ENCODE data around the gene EFCAB12. TPM values are rescaled to one million over a fixed set of nuclear protein-coding genes. Genes with fewer than 3 reads are reported as not detected.

The EFCAB12 gene
- total RNA-seq, 4 donors from 2014 or later = not detected

DNA sequence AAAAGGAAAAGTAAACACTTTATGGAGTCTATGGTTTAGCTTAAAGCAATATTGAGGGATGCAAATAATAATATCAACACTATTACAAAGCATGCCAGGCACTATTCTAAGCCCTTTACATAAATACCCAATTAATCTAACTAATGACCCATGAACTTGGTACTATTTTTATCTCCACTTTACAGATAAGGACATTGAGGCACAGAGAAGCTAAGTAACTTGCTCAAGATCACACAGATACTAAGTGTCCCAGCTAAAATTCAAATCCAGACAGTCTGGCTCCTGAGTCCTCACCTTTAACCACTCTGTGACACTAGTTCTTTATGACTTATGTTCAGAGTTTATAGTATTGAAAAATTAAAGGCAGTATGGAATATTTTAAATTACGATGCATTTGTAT is 5.7 kb upstream of the EFCAB12 start:
- H3K9me3 ChIP-seq = no peaks in the 10 kb centered on the region
- TF ChIP-seq, protein P1, sequence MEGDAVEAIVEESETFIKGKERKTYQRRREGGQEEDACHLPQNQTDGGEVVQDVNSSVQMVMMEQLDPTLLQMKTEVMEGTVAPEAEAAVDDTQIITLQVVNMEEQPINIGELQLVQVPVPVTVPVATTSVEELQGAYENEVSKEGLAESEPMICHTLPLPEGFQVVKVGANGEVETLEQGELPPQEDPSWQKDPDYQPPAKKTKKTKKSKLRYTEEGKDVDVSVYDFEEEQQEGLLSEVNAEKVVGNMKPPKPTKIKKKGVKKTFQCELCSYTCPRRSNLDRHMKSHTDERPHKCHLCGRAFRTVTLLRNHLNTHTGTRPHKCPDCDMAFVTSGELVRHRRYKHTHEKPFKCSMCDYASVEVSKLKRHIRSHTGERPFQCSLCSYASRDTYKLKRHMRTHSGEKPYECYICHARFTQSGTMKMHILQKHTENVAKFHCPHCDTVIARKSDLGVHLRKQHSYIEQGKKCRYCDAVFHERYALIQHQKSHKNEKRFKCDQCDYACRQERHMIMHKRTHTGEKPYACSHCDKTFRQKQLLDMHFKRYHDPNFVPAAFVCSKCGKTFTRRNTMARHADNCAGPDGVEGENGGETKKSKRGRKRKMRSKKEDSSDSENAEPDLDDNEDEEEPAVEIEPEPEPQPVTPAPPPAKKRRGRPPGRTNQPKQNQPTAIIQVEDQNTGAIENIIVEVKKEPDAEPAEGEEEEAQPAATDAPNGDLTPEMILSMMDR (IDR thresholded peaks at IDR 0.05 in 4 of 5, conservative IDR thresholded peaks at IDR 0.05 in 1 of 5) = no peak
- TF ChIP-seq POLR2A (IDR thresholded peaks at IDR 0.05) = no peak

DNA sequence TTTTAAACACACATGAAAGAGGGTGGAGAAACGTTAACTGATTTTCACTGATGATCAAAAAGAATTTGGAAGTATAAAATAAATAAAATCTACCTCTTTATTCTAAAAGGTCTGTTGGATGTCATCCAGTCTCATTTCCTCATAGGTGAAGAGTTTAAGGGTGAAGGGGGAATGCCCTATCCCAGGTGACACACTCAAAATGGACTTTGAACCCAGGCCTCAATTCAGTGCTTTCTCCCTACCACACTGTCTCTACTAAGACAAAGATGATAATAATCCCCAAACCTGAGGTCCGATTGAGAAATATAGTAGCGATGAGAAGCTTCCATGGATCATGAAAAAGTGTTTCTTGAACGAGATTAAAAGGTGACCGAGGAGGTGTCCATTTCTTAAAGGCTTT is 5.1 kb upstream of the EFCAB12 start:
- TF ChIP-seq POLR2A (IDR thresholded peaks at IDR 0.05) = no peak
- TF ChIP-seq, protein P1 (IDR thresholded peaks at IDR 0.05 in 4 of 5, conservative IDR thresholded peaks at IDR 0.05 in 1 of 5) = no peak
- ATAC-seq = no peak
- Histone ChIP-seq H3K36me3 (peaks cover 0 to 62% of the 10 kb centered on the region in 2 donors), H3K4me1 (peaks cover 4 to 7% of the 10 kb centered on the region in 2 donors), H3K9me3 (no peaks in the 10 kb centered on the region), H3K4me3 (no peak overlapping the region), H3K27me3 (no peaks in the 10 kb centered on the region), H3K27ac (no peak overlapping the region)
- intact Hi-C loops (cut with DNase I; ENCODE audit: low total_unique reads) (no loop called here), in situ Hi-C loops (cut with MboI; ENCODE audit: low sequenced_read_pairs in 4 of 4) (no loop called here)
- DNase-seq = no peak

More for the DNA sequence above, 5.7 kb upstream of the EFCAB12 start:
- intact Hi-C loops (cut with DNase I; ENCODE audit: low total_unique reads) (no loop called here), in situ Hi-C loops (cut with MboI; ENCODE audit: low sequenced_read_pairs in 4 of 4) (no loop called here)
- Histone ChIP-seq H3K27ac (no peak overlapping the region), H3K36me3 (peaks cover 0 to 62% of the 10 kb centered on the region in 2 donors), H3K27me3 (no peaks in the 10 kb centered on the region), H3K4me1 (peaks cover 4 to 5% of the 10 kb centered on the region in 2 donors), H3K4me3 (no peak overlapping the region)
- no peak for DNase-seq
- no peak for ATAC-seq

DNA sequence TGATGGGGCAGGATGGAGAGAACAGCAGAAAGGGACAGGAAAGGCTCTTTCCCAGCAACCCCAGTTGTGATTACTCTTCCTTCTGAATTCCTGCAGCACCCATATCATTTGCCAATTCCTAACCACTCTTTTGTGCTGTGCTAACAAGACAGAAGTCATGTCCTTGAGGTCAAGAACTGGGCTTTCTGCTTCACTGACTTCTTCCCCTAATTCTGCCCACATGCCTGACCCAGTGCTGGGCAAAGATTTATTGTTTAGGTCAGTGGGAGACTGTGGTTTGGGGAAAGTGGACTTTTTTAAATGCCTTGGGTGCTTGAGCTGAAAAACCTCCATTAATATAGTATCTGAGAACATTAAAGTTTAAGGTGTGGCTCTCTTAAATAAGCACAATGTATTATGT is 4.2 kb upstream of the EFCAB12 start:
- Histone ChIP-seq H3K27me3 (no peaks in the 10 kb centered on the region), H3K36me3 (peaks cover 0 to 59% of the 10 kb centered on the region in 2 donors), H3K9me3 (no peaks in the 10 kb centered on the region), H3K4me1 (peaks cover 6 to 10% of the 10 kb centered on the region in 2 donors), H3K27ac (no peak overlapping the region), H3K4me3 (no peak overlapping the region)
- intact Hi-C loops (cut with DNase I; ENCODE audit: low total_unique reads) = no loop called here
- in situ Hi-C loops (cut with MboI; ENCODE audit: low sequenced_read_pairs in 4 of 4) = no loop called here
- DNase-seq (no peak), ATAC-seq (no peak)
- TF ChIP-seq, protein P1 (IDR thresholded peaks at IDR 0.05 in 4 of 5, conservative IDR thresholded peaks at IDR 0.05 in 1 of 5) = no peak
- no peak for TF ChIP-seq POLR2A (IDR thresholded peaks at IDR 0.05)

DNA sequence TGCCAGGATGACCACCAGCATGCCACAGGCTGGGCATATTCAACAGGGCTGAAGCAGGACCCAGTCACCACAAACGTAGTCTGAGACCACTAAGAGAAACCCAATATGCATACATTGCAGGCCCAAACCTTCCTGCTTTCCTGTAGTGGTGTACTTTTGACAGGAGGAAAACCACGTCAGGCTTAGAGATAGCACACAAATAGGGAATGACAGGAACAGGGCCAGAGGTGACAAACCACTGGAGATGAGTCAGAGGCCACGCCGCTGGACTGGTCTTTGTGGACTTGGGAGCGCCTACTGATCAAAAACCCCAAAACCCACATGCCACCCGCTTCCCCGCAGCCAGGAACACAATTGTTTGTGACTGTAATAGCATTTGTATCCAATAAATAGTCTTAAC is 3.6 kb upstream of the EFCAB12 start:
- Histone ChIP-seq H3K36me3 (peaks cover 0 to 53% of the 10 kb centered on the region in 2 donors), H3K9me3 (no peaks in the 10 kb centered on the region), H3K27ac (no peak overlapping the region), H3K27me3 (no peaks in the 10 kb centered on the region), H3K4me3 (no peak overlapping the region), H3K4me1 (peaks cover 7 to 11% of the 10 kb centered on the region in 2 donors)
- DNase-seq = no peak
- ATAC-seq = no peak
- no peak for TF ChIP-seq POLR2A (IDR thresholded peaks at IDR 0.05)
- TF ChIP-seq, protein P1 (IDR thresholded peaks at IDR 0.05 in 4 of 5, conservative IDR thresholded peaks at IDR 0.05 in 1 of 5) = no peak
- intact Hi-C loops (cut with DNase I; ENCODE audit: low total_unique reads) = no loop called here
- in situ Hi-C loops (cut with MboI; ENCODE audit: low sequenced_read_pairs in 4 of 4) = no loop called here

DNA sequence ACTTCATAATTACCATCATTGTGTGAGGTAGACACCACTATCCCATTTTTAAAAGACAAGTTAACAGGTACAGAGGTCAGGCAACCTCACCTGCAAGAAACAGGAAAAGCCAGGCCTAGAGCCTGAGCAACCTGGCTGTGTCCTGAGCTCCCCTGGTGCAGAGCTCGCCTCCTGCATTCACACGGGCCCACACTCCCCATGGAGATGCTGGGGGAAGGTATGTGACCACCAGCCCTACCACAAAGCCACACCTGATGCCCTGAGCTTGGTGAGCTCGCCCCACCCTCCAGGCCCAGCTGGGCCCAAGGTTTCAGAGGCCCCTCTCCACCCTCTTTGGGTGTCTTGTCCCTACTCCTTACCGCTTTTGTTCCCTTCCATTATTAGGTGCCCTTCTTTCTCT is 1.2 kb upstream of the EFCAB12 start:
- TF ChIP-seq, protein P1 (IDR thresholded peaks at IDR 0.05 in 4 of 5, conservative IDR thresholded peaks at IDR 0.05 in 1 of 5) = no peak
- TF ChIP-seq POLR2A (IDR thresholded peaks at IDR 0.05) = no peak
- Histone ChIP-seq H3K4me1 (peaks cover 7 to 11% of the 10 kb centered on the region in 2 donors), H3K4me3 (no peak overlapping the region), H3K27me3 (no peaks in the 10 kb centered on the region), H3K36me3 (peaks cover 0 to 40% of the 10 kb centered on the region in 2 donors), H3K9me3 (no peaks in the 10 kb centered on the region), H3K27ac (no peak overlapping the region)
- in situ Hi-C loops (cut with MboI; ENCODE audit: low sequenced_read_pairs in 4 of 4) (no loop called here), intact Hi-C loops (cut with DNase I; ENCODE audit: low total_unique reads) (loop anchor here (2.0 kb wide), 1 partner anchor 31 kb away; no protein-coding TSS in a partner anchor)
- no peak for ATAC-seq
- DNase-seq = no peak

All from gastrocnemius medialis (tissue), 4 donors.